Mucosa of descending colon (tissue), 3 donors: ENCODE measurements around the gene EHMT1. TPM values are rescaled to one million over a fixed set of nuclear protein-coding genes. Genes with fewer than 3 reads are reported as not detected.

ENCODE experiments used
- ATAC-seq: fragments of 200-7000 bp; cut with Tn5 transposase; one replicate; pipeline ENCODE4 v1.9.1; 2020; ENCODE audit warnings: mild to moderate bottlenecking, moderate library complexity
- DNase-seq, 3 donors: peaks; one replicate each; pipeline ENCODE4 v3.0.0-alpha.2; 2020
- H3K36me3 ChIP-seq: fragments of 200-600 bp; one replicate; pipeline ENCODE4 v1.8.0; 2021; ENCODE audit warnings: low read depth, mild to moderate bottlenecking
- H3K4me1 ChIP-seq: fragments of 200-600 bp; one replicate; pipeline ENCODE4 v1.8.0; 2021; ENCODE audit warnings: low read depth, mild to moderate bottlenecking
- H3K4me3 ChIP-seq: fragments of 200-600 bp; one replicate; pipeline ENCODE4 v1.8.0; 2021; ENCODE audit warnings: mild to moderate bottlenecking
- H3K9me3 ChIP-seq: fragments of 200-600 bp; one replicate; pipeline ENCODE4 v1.8.0; 2021; ENCODE audit warnings: mild to moderate bottlenecking
- intact Hi-C, 2 donors: fragments of 100-400 bp; cut with DNase I in 1 of 2; cut with micrococcal nuclease in 1 of 2; formaldehyde crosslinking; loops; one replicate each; pipeline versions ENCODE4 v1.11.0 to v1.11.1; 2022; cut with DNase I, micrococcal nuclease
- total RNA-seq, 3 donors: library from RNA; stranded (reverse); fragmentation: NEBNext Ultra II Directional in 2 of 3; extraction: Animal tissue kit (Norgen Biotek cat#: 25700) in 2 of 3; gene quantifications; one replicate each; pipeline versions ENCODE4 v1.2.1 to v1.2.4, GENCODE V29; 2021 to 2023
- TF ChIP-seq, protein P1 (sequence below): fragments of 200-600 bp; IDR thresholded peaks from one replicate; pipeline ENCODE4 v1.8.0; 2022; ENCODE audit warnings: antibody characterized with exemption, mild to moderate bottlenecking
- donor health status: DM: no; HTN: no; CAD: no; lungs with moderate emphysema.
- donor health status: DM: no; HTN: no; CAD: no.
- donor health status: DM: no; HTN: yes; CAD: no.

The EHMT1 gene
- total RNA-seq, 3 donors from 2014 or later, result 78.4 to 90.8 (median 83.3) TPM

- TF ChIP-seq, protein P1, sequence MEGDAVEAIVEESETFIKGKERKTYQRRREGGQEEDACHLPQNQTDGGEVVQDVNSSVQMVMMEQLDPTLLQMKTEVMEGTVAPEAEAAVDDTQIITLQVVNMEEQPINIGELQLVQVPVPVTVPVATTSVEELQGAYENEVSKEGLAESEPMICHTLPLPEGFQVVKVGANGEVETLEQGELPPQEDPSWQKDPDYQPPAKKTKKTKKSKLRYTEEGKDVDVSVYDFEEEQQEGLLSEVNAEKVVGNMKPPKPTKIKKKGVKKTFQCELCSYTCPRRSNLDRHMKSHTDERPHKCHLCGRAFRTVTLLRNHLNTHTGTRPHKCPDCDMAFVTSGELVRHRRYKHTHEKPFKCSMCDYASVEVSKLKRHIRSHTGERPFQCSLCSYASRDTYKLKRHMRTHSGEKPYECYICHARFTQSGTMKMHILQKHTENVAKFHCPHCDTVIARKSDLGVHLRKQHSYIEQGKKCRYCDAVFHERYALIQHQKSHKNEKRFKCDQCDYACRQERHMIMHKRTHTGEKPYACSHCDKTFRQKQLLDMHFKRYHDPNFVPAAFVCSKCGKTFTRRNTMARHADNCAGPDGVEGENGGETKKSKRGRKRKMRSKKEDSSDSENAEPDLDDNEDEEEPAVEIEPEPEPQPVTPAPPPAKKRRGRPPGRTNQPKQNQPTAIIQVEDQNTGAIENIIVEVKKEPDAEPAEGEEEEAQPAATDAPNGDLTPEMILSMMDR, result no peak
- DNase-seq (peak in 1 of 3 donors; percentile 47), ATAC-seq (no peak)
- intact Hi-C loops, result no loop called here
- Histone ChIP-seq H3K36me3 (no peaks in the 10 kb centered on the region), H3K4me3 (no peak overlapping the region), H3K4me1 (peaks cover 17% of the 10 kb centered on the region), H3K9me3 (no peaks in the 10 kb centered on the region)
Observed at GRCh38 chr9:137604345-137605086, 14.3 kb upstream of the EHMT1 start.

DNA sequence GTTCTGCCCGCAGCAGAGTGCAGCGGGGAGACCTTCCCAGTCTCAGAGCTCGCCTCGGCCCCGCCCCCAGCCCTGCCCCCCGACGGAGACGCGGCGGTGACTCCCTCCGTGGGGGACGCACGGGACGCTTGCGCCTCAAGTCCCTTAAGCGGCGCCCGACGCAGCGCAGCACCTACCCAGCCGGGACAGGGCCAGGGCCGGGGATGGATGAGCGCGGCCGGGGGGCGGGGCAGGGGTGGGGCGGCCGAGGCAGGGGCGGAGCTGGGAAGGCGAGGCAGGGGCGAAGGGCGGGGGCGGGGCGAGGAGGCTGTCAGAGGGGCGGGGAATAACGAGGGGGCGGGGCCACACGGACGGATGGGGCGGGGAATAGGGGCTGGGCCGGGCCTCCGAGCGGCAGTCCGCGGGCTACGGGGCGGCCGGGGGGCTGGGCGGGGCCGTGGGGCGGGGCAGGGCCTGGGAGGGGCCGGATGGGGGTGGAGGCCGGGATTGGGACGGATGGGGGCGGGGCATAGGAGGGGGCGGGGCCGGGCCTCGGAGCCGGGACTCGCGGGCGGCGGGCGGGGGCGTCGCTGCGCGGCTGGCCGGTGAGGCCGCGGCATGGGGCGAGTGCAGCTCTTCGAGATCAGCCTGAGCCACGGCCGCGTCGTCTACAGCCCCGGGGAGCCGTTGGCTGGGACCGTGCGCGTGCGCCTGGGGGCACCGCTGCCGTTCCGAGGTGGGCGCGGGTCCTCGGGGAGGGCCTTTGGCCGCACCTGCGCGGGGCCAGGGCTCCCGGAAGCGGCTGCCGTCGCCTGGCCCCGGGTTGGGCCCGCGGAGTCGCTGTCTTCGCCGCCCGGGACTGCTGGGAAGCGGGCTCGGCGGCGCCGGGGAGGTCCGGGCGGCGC is 13.4 kb upstream of the EHMT1 start, which contains the start of gene ARRDC1:
ARRDC1 (plus strand) TSS at position 566 of the 884 bp plus-strand sequence; CDS start at position 598, 32 bp downstream.
- Histone ChIP-seq H3K9me3 (no peaks in the 10 kb centered on the region), H3K36me3 (no peaks in the 10 kb centered on the region), H3K4me3 (peak within 1 kb of the TSS; percentile 74), H3K4me1 (peaks cover 17% of the 10 kb centered on the region)
- intact Hi-C loops, result no loop called here
- TF ChIP-seq, protein P1, result no peak
- DNase-seq, result peak; percentile 91 to 99 (median 94)
- peak; percentile 84 for ATAC-seq

DNA sequence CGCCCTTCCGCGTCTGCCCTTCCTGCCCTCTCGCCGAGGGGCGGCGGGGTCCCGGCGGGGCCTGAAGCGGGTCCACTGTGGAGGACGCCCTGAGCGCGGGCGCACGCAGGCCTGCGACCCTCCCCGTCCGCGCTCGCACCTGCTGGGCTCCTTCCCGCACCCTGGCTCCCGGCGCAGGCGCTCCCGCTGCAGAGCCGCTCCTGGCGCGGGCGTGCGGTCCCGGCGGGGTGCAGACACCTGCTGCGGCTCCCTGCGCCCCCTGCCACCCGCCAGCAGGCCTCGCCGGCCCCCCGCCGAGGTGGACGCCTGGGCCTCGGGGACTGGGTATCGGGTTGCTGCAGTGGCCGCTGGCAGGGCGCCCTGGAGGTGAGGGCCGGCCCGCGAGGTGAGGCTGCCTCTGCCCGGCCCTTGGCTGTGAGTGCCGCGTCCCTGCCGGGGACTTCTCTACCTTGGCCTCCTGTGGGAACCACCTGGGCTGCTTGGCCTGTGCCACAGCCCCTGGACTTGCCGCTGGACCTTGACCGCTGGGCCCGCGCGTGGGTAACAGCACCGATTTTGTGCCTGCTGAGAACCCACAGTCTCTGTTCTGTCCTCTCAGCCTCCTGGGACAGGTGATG is 12.7 kb upstream of the EHMT1 start:
- Histone ChIP-seq H3K36me3 (no peaks in the 10 kb centered on the region), H3K9me3 (no peaks in the 10 kb centered on the region), H3K4me1 (peaks cover 23% of the 10 kb centered on the region), H3K4me3 (peak overlapping the region; percentile 74)
- ATAC-seq (peak; percentile 22), DNase-seq (peak; percentile 45 to 77 (median 71))
- intact Hi-C loops, result no loop called here
- TF ChIP-seq, protein P1, result no peak

DNA sequence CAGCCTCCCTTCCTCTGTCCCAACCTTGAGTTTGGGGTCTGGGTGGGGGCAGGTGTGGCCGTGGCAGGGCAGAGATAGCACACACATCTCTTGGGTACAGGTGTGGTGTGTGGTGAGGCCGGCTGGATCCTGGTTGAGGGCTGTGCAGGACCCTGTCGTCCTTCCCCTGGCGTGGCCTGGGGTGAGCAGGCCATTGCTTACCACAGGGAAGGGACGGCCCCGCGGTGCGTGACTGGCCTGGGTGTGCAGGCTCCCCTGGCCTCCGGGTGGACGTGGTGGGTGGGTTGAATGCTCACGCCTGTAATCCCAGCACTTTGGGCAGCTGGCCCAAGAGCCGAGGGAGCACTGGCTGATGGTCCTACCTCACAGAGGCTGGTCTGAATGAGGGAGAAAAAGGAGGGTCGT is 12.1 kb upstream of the EHMT1 start:
- Histone ChIP-seq H3K36me3 (no peaks in the 10 kb centered on the region), H3K4me3 (peak overlapping the region; percentile 74), H3K9me3 (no peaks in the 10 kb centered on the region), H3K4me1 (peaks cover 29% of the 10 kb centered on the region)
- intact Hi-C loops, result no loop called here
- TF ChIP-seq, protein P1, result no peak
- ATAC-seq, result peak; percentile 2
- DNase-seq, result peak; percentile 33 to 74 (median 60)

DNA sequence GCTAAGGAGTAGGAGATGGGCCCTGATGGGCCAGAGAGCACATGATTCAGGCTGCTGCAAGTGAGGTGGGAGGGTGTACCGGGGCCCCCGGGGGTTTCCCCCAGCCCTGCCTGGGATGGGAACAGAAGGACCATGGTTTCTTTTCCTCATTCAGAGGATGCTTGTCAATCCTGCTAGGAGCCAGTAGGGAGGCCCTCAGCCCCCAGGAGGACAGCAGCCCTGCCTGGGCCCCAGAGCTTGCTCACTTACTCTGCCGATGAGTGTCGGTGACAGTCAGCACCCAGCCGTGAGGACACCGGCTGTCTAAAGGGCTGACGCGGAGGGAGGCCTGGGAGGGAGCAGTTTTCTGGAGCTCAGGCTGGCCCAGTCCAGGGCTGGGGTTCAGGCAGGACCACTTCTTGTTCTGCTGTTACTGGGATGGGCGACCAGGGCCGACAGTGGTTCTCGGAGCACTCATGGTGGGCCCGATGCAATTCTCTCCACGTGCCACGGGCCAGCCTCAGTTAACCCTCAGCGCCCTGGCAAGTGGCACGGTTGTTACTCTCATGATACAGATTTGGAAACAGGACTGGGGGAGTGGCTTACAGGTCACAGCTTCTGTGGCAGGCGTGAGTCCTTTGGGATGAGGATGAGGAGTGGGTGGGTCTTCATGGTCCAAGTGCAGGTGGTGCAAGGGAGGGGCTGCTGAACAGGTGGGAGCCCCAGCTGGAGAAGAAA is 11.5 kb upstream of the EHMT1 start:
- ATAC-seq, result no peak
- H3K4me1 ChIP-seq, result peaks cover 35% of the 10 kb centered on the region
- intact Hi-C loops, result no loop called here

More for the DNA sequence above, 11.5 kb upstream of the EHMT1 start:
- H3K36me3 ChIP-seq, result no peaks in the 10 kb centered on the region
- no peaks in the 10 kb centered on the region for H3K9me3 ChIP-seq
- H3K4me3 ChIP-seq, result no peak overlapping the region
- TF ChIP-seq, protein P1, result no peak
- DNase-seq, result peak in 2 of 3 donors; percentile 44 to 62
